ENCODE data around the gene CORO7.
"Not testable (repeated sequence)": the region's sequence is repeated elsewhere in the genome, so short reads cannot be mapped to it uniquely, and the experiment has no call there.

The CORO7 gene

DNA sequence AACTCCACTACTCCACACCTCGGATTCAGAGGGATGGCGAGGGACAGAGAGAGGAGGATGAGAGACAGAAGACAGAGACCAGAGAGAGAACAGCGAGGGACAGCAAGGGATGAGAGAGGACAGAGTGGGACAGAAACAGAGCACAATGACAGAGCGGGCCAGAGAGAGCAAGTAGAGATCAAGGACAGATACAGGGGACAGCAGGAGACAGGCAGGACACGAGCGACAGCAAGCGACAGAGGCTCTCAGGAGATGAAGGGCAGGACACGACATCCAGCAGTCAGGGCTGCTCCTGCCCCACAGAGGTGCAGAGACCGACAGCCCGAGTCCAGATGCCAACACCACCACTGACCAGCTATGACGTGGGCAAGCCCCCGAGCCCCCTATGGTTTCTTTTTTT is 14.9 kb downstream of the CORO7 start:
- DNase-seq, result no peak

DNA sequence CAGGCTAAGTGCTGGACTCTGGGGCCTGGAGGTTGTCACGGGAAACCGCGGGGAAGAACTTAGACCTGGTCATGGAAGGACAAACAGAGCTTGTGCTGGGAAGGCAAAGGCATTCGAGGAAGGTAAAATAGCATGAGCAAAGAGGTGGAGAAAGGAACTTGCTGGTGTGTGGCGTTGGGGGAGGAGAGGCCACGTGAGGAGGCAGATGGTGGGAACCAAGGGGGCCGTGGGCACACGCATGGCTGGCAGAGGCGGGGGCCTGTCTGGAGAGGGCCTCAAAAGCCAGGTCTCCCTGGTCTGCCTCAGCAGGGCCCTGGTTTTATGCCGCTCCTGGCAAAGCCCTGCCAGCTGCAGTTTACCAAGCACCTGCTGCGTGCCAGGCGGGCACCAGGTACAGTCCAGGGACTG is 15.3 kb downstream of the CORO7 start:
- peak; percentile 24 for DNase-seq

- no peak for DNase-seq
Measured at GRCh38 chr16:4399001-4399730, 17.2 kb downstream of the CORO7 start.

- DNase-seq, result peak; percentile 16
Measured at GRCh38 chr16:4395055-4395726, 21.2 kb downstream of the CORO7 start.

DNA sequence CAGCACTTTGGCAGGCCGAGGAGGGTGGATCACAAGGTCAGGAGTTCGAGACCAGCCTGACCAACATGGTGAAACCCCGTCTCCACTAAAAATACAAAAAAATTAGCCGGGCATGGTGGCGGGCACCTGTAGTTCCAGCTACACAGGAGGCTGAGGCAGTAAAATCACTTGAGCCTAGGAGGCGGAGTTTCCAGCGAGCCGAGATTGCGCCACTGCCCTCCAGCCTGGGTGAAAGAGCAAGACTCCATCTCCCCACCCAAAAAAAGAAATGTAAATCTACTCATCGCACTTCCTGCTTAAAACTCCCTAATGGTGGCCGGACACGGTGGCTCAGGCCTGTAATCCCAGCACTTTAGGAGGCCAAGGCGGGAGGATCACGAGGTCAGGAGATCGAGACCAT is 22.5 kb downstream of the CORO7 start:
- not testable (repeated sequence) for DNase-seq

DNA sequence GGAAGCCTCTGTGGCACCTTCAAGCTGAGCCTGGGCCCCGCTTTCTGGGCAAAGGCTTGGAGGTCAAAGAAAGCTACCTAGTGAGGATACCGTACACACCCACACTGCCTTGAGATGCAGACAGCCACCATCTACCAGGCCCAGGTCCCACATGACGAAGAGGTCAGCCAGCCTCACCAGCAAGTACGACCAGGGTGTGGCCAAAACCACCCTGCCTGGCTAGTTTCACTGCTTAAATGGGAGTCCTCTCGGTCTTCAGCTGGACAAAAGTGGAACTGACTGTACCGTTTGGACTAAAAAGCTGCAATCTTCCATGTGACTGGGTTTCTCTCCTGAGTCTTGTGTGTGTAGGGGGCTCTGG is 23.2 kb downstream of the CORO7 start:
- DNase-seq, result peak; percentile 47

DNA sequence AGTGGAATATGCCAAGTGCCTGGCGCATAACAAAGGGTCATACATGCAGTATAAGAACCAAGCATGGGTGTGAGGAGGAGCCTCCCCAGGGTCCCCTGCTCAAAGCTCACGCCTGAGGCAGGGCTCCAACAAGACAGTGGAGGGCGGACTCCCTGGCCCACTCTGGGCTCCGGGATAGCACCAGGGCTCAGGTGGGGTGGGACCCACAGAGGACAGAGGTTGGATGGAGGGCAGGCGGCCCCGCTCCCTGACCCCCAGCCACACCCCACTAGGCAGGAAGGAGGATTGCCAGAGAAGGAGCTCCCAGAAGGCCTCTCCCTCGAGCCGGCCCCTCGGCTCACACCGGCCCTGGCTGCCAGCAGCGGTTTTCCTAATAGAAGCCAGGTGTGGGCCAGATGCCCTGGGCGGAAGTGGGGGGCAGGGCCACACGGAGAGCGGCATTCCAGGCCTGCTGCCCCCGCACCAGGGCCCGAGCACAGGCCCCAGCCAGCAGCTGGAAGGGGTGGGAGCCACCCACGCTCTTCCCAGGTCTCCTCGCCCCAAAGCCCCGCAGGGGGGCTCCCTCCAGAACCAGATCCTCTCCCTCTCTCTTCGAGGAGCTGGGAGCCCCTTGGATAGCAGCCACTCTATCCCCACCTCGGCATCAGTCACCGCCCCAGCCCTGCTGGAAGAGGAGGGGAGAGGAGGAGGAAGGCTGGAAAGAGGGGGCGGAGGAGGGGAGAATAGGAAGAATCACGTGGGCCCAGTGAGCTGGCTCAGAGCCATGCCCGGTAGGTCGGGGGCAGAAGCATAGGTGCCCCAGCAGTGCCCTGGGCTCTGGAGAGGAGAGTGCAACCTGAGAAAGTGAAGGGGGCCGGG is 23.8 kb downstream of the CORO7 start:
- peak; percentile 87 for DNase-seq

DNA sequence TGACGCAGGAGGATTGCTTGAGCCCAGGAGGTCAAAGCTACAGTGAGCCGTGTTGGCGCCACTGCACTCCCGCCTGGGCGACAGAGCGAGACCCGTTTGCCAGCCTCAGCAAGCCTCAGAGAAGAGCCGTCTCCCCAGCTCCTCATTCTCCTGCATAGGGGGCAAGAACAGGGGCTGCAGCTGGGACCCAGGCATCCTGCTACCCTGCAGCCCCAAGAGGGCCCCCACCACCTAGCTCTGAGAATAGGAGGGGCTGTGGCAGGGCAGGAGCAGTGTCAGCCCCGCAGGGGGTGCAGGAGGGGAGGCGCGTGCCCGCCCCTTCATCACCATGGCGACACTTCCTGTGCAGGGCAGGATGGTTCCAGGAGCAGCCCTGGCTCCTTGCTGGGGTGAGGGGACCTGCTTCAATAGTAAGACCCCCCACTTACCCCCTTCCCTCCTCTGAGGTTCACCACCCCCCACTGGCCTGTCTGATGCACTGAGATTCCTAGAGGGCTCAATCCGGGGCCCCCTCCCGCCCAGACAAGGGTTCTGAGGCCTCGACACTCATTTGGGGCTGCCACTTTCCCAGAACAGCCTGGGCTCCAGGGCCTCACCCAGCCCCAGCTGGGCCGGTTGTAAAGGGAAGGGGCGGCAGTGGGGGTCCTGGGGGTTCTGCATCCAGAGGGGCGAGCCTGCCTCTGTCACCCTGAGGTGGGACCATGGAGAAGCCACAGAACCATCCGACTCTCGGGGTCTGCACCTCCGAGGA is 24.6 kb downstream of the CORO7 start:
- peak; percentile 37 for DNase-seq

GRCh38 chr16:4390266-4391260 is 25.8 kb downstream of the CORO7 start:
- no peak for DNase-seq

DNA sequence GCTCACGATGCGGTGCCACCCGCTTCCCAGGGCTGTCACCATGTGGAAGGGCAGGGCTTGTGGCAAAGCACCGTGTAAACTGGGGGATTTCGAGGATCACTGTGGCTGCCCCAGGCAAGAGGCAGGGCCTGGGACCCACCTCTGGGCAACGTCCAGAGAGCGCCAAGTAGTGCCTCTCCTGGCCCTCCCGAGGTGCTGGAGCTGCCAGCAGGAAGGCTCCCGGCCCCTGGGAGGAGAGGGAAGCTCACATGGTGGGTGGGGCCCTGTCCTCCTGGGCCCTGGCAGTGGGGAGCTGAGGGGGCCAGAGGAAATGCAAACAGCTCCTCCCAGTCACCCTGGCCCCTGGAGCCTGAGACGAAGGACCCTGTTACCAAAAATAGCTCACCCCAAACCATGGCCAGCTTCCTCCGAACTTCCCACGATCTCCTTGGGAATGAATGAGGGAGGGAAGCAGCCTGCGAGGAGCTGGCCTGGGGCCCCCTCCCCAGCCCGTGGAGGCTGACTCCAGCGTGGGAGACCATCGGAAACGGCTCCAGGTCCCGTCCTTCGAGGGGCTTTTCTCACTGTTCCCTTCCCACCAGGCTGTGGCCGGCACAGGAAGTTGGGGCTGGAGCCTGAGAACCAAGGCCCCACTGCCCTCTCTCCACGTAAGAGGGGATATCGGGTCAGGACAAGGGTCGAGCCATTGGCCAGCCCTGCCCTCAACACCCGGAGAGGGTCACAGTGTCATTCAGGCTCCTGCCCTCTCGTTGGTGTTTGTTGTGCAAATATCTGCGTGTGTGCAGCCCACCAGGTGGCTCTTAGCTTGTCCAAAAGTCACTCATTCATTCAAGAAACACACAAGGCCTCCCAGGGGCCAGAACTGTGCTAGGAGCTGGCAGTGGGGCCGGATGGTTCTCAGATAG is 27.1 kb downstream of the CORO7 start:
- peak; percentile 45 for DNase-seq

DNA sequence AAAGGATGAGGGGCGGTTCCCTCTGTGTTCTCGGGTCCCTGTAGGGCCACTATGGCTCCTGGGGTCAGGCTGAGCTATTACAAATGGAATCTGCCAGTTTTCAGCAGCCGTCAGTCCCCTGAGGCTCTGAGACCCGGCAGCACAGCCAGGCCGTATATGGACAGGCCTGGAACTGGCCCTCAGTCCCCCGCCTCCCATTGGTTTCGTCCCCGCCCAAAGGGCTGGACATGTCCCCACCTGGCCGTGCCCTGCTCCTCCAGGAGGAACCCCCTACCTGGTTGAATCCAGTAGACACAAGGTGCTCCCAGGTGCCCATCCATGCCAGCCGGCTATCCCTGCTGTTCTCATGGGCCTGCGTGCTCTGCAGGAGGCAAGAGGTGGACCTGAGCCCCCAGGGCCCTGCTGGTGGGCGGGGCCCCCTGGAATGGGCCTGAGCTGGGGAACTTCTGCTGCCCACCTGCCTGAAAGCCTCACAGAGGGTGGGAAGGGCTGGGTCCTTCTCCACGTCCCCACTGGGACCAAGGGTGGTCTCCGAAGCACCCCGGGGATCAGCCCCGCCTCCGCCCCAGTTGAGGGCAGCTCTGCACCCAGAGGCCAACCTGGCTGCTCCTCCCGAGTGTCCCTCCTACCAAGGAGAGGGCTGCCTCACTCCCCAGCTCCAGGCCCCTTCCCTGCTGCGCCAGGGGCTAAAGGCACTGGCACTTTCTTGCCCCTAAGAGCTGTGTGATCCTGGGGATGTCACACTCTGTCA is 27.9 kb downstream of the CORO7 start:
- peak; percentile 48 for DNase-seq

DNA sequence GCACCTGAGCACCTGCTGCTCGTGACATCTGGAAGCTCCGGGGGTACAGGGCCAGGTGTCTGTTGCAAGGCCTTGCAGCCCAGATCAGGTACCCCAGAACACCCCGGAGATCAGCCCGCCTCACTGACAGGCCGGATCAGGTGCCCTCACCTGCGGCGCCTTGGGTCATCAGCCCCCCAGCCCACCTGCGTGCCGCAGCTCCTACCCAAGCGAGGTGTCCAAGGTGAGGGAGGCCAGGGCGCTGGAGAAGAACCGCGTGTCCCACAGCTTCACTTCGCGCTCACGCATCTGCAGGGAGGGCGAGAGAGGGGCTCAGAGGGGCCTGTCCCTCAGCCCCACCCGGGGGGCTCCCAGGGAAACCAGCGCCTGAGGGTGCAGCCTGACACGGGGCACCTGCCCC is 28.6 kb downstream of the CORO7 start:
- peak; percentile 29 for DNase-seq

DNA sequence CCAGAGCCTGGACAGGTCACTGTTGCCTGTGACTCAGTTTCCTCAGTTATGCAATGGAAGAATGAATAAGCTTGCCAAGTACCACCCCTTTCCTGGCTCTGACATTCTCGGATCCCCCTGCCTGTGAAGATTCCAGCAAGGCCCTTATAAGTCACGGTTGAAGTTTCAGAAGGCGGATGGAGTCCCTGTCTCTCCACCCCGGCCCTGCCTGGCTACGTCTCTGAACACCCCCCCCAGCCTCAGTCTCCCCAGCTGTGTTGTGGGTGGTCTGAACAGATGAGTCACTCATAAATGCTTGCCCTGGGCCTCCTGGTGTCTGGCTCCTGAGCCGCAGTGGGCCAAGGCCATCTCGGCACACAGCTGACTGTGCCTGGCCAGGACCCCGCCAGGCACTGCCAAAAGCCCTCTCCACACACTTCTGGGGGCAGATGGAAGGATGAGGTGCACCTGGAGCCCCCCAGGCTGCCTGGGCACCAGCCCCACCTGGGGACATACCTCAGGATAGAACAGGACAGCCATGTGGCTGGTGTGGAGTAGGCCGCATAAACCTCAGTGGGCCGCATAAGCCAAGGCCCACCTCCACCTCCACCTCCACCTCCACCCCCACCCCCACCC is 29.3 kb downstream of the CORO7 start:
- DNase-seq, result peak; percentile 32

GRCh38 chr16:4386451-4386805 is 30.0 kb downstream of the CORO7 start:
- no peak for DNase-seq

GRCh38 chr16:4385789-4386450 is 30.5 kb downstream of the CORO7 start:
- peak; percentile 78 for DNase-seq

- no peak for DNase-seq
Measured at GRCh38 chr16:4385066-4385788, 31.2 kb downstream of the CORO7 start.

DNA sequence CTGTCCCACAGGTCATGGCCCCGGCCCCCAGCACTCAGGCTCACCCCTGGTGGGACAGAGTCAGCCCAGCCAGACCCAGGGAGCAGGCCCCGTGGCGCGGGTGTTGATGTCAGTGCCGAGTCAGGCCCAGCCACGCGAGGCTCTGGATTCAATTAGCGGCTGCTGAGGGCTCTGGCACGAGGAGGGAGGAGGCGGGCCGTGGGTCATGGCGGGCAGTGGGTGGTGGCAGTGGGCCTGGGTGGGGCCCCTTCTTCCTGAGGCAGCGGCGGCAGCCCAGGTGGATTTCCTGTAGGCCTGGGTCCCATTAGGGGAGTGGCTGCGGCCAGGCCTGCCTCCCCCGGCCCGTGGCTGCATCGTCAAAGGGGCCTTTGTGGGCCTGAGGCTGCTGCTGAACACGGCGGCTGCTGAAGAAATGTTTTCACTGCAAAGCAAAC is 31.9 kb downstream of the CORO7 start:
- DNase-seq, result peak; percentile 90
